AG08395 (cell line): ENCODE data around the gene CNPPD1.

Source experiments
- DNase-seq: peaks from one replicate; pipeline ENCODE4 v3.0.0; 2012; ENCODE audit warnings: mixed read lengths, low spot score

CNPPD1 gene

DNA sequence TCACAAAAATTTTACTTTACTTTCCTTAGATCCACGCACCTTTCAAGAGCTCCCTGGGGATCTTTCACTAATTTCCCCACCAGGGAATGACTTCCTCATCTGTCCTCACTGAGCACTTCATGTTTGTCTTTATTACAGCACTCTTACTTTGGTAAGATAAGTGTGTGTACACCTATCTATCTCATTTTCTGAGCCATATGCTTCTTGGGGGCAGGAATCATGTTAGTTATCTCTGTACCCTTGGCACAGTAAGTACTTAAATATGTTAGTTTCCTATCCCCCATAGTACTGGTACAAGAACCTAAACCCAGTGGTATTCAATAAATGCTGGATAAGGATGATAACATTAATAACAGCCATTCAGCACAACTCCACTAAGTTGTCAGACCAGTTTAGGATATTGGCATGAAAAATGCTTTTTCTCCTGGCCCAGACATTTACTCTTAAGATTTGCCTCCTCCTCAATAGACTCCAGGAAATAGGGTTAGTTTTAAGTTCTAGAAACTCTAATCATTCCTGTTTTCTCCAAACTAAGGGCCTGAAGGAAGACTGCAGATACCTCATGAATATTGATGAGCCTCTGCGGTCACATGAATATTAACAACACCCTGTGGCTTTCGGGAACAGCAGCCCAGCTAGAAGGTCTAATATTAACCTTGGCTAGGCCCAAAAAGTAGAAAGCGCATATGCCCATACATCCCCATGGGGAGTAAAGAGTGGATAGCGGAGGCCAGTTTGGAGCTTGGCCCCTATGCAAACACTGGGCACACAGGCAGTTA is 54.3 kb downstream of the CNPPD1 start:
- DNase-seq = no peak
